ENCODE measurements around the gene LKAAEAR1.

LKAAEAR1 gene

DNA sequence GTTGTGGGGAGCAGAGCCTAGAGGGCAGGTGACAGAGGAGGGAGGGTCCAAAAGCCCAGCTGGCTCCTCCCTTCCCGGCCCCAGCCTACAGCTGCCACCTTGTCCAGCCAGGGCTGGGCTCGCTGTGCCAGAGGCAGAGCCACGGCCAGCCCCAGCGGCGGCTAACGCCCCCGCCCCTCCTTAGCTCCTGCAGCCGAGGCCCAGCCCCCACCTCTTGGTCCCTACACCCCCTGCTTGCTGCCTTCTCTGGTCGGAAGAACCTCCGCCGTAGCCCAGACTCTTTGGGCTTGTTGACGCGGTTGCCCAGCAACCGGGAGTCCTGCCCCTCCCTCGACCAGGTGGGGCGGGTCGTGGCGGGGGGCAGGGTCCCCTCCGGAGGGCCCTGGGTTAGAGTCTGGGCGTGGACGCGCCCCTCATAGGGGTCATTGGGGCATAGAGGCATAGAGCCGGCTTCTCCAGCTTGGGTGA lies 521 bp upstream of the LKAAEAR1 start:
- DNase-seq (ENCODE audit: low read depth): no peak
- no peak overlapping the region for H3K4me3 ChIP-seq (ENCODE audit: low read depth, low read length)
- TF ChIP-seq, protein P1, sequence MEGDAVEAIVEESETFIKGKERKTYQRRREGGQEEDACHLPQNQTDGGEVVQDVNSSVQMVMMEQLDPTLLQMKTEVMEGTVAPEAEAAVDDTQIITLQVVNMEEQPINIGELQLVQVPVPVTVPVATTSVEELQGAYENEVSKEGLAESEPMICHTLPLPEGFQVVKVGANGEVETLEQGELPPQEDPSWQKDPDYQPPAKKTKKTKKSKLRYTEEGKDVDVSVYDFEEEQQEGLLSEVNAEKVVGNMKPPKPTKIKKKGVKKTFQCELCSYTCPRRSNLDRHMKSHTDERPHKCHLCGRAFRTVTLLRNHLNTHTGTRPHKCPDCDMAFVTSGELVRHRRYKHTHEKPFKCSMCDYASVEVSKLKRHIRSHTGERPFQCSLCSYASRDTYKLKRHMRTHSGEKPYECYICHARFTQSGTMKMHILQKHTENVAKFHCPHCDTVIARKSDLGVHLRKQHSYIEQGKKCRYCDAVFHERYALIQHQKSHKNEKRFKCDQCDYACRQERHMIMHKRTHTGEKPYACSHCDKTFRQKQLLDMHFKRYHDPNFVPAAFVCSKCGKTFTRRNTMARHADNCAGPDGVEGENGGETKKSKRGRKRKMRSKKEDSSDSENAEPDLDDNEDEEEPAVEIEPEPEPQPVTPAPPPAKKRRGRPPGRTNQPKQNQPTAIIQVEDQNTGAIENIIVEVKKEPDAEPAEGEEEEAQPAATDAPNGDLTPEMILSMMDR (conservative IDR thresholded peaks at IDR 0.05; ENCODE audit: low read depth, low read length): no peak

DNA sequence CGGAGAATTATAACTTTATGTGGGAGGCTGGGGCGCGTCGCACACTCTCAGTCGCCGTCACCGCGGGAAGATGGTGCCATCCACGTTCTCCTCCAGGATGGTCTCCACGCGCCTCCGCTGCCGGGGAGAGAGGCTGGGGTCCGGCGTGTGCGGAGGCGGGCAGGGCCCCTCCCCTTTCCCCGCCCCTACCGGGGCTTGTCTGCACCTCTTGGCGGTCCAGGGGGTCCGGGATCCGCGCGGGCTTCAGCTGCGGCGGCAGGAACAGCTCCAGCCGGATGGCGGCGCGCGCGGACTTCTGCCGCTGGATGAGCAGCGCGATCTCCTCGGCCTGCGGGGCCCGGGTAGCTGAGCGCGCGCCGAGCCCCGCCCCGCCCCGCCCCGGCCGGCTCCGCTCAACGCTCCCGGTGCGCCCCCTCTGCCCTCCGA lies 807 bp downstream of the LKAAEAR1 start:
- peak; percentile 75 for DNase-seq (ENCODE audit: low read depth)
- H3K4me3 ChIP-seq (ENCODE audit: low read depth, low read length): peak overlapping the region; percentile 41
- TF ChIP-seq, protein P1 (conservative IDR thresholded peaks at IDR 0.05; ENCODE audit: low read depth, low read length): peak; percentile 58

DNA sequence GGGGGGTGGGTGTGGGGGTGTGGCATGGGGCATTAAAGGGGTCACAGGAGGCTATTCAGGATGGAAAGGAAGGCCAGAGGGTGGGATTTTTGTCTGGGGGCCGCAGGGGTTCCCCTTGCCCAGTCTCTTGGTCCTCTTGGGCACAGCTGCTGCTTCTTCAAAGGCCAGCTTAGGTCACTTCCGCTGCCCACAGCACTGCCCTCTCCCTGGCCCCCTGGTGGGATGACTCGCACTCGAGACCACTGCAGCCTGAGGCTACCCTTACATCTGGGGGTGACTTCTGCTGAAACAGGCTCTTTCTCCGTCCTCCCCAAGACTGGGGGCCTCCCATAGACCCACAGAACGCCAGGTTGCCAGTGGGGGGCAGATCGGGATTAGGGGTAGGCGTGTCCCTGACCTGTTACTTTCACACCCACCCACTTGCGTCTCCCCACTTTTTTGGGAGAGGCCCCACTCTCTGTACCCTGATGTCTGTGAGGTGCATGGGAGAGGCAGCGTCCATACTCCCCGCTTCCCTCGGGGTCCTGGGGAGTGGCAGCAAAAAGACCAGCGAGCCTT lies 1.3 kb downstream of the LKAAEAR1 start:
- H3K4me3 ChIP-seq (ENCODE audit: low read depth, low read length): no peak overlapping the region
- DNase-seq (ENCODE audit: low read depth): no peak
- TF ChIP-seq, protein P1 (conservative IDR thresholded peaks at IDR 0.05; ENCODE audit: low read depth, low read length): no peak

DNA sequence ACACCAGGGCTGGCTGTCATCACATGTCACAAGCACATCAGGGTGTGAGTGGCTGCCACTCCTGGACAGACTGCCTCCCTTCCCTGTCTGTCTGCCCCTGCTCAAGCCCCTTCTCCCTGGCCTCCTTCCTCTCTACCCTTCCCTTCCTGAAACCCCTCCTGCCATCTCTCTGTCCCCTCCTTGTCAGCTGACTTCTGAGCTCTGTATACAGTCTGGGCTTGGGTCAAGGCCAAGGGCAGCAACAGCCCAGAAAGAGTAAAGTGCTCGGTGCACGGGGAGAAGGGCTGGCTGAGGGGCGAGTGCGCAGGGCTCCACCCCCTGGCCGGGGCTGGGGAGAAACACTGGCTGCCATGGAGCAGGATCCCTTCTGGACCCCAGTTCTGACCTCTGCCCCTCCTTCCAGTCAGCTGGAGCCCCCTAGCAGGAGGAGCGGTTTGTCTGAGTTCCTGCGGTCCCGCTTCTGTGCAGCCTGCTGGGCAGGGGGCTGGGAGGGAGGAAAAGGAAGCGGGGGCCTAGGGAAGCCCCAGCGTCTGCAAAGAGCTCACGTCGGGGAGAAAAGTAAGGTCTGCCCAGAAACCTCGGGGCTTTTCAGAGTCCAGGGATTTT lies 2.0 kb downstream of the LKAAEAR1 start:
- DNase-seq (ENCODE audit: low read depth): no peak

DNA sequence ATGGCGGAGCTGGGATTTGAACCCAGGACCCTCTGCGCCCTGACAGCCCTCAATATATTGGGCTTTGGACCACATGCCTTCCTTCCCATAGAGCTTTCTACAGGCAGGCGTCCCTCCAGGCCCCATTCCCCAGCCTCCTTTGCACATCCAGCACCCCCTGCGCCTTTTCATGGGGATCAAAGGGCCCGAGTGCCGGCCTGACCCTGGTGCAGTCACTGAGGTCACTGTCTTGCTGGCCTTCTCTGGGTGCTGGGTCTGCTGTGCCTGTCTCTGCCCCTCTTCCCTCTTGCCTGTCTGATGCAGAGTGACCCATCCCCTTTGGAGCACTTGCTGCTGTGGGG lies 2.6 kb downstream of the LKAAEAR1 start:
- no peak for DNase-seq (ENCODE audit: low read depth)
- no peak overlapping the region for H3K4me3 ChIP-seq (ENCODE audit: low read depth, low read length)
- TF ChIP-seq, protein P1 (conservative IDR thresholded peaks at IDR 0.05; ENCODE audit: low read depth, low read length): no peak

More for the DNA sequence above, 2.0 kb downstream of the LKAAEAR1 start:
- no peak overlapping the region for H3K4me3 ChIP-seq (ENCODE audit: low read depth, low read length)
- TF ChIP-seq, protein P1 (conservative IDR thresholded peaks at IDR 0.05; ENCODE audit: low read depth, low read length): peak; percentile 1

GRCh38 chr20:64080813-64081623 lies 3.2 kb downstream of the LKAAEAR1 start:
- TF ChIP-seq, protein P1 (conservative IDR thresholded peaks at IDR 0.05; ENCODE audit: low read depth, low read length): no peak
- no peak overlapping the region for H3K4me3 ChIP-seq (ENCODE audit: low read depth, low read length)
- no peak for DNase-seq (ENCODE audit: low read depth)
